ENCODE data around the gene PRKAR1B.

The PRKAR1B gene

GRCh38 chr7:541661-542060, 185.4 kb downstream of the PRKAR1B start:
- DNase-seq (ENCODE audit: low spot score): no peak

- no peak for DNase-seq (ENCODE audit: low spot score)
These were observed 186.1 kb downstream of the PRKAR1B start for GRCh38 chr7:540997-541396.

- DNase-seq (ENCODE audit: low spot score): no peak
These were observed 186.5 kb downstream of the PRKAR1B start for GRCh38 chr7:540579-540978.

- DNase-seq (ENCODE audit: low spot score): no peak
These were observed 187.2 kb downstream of the PRKAR1B start for GRCh38 chr7:539731-540411.

GRCh38 chr7:538764-539685, 188.1 kb downstream of the PRKAR1B start:
- no peak for DNase-seq (ENCODE audit: low spot score)

- DNase-seq (ENCODE audit: low spot score): no peak
These were observed 189.0 kb downstream of the PRKAR1B start for GRCh38 chr7:537911-538634.

- no peak for DNase-seq (ENCODE audit: low spot score)
These were observed 190.8 kb downstream of the PRKAR1B start for GRCh38 chr7:536231-536630.

GRCh38 chr7:534959-535358, 192.1 kb downstream of the PRKAR1B start:
- DNase-seq (ENCODE audit: low spot score): no peak

GRCh38 chr7:534075-534474, 193.0 kb downstream of the PRKAR1B start:
- no peak for DNase-seq (ENCODE audit: low spot score)

GRCh38 chr7:533266-533665, 193.8 kb downstream of the PRKAR1B start:
- DNase-seq (ENCODE audit: low spot score): no peak

GRCh38 chr7:532379-533143, 194.5 kb downstream of the PRKAR1B start:
- DNase-seq (ENCODE audit: low spot score): no peak

- no peak for DNase-seq (ENCODE audit: low spot score)
These were observed 195.3 kb downstream of the PRKAR1B start for GRCh38 chr7:531777-532176.

- no peak for DNase-seq (ENCODE audit: low spot score)
These were observed 198.6 kb downstream of the PRKAR1B start for GRCh38 chr7:528451-528850.

- no peak for DNase-seq (ENCODE audit: low spot score)
These were observed 199.4 kb downstream of the PRKAR1B start for GRCh38 chr7:527723-528122.

- DNase-seq (ENCODE audit: low spot score): no peak
These were observed 200.5 kb downstream of the PRKAR1B start for GRCh38 chr7:526460-527034.

- no peak for DNase-seq (ENCODE audit: low spot score)
These were observed 201.3 kb downstream of the PRKAR1B start for GRCh38 chr7:525740-526139.

- no peak for DNase-seq (ENCODE audit: low spot score)
These were observed 202.3 kb downstream of the PRKAR1B start for GRCh38 chr7:524800-525199.

- no peak for DNase-seq (ENCODE audit: low spot score)
These were observed 203.4 kb downstream of the PRKAR1B start for GRCh38 chr7:523347-524336.

GRCh38 chr7:522951-523314, 204.1 kb downstream of the PRKAR1B start:
- DNase-seq (ENCODE audit: low spot score): no peak

Measured in SK-N-DZ (cell line).